ENCODE measurements around the gene KCTD1.

- TF ChIP-seq SP1 (IDR thresholded peaks at IDR 0.05): no peak
- TF ChIP-seq, protein P1, sequence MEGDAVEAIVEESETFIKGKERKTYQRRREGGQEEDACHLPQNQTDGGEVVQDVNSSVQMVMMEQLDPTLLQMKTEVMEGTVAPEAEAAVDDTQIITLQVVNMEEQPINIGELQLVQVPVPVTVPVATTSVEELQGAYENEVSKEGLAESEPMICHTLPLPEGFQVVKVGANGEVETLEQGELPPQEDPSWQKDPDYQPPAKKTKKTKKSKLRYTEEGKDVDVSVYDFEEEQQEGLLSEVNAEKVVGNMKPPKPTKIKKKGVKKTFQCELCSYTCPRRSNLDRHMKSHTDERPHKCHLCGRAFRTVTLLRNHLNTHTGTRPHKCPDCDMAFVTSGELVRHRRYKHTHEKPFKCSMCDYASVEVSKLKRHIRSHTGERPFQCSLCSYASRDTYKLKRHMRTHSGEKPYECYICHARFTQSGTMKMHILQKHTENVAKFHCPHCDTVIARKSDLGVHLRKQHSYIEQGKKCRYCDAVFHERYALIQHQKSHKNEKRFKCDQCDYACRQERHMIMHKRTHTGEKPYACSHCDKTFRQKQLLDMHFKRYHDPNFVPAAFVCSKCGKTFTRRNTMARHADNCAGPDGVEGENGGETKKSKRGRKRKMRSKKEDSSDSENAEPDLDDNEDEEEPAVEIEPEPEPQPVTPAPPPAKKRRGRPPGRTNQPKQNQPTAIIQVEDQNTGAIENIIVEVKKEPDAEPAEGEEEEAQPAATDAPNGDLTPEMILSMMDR (IDR thresholded peaks at IDR 0.05; ENCODE audit: low read depth, low read length, missing input control): no peak
- TF ChIP-seq EGR1 (IDR thresholded peaks at IDR 0.05; ENCODE audit: low read depth in 2 of 2): no peak
- TF ChIP-seq FOXA1 (IDR thresholded peaks at IDR 0.05): no peak
- TF ChIP-seq, protein P2, sequence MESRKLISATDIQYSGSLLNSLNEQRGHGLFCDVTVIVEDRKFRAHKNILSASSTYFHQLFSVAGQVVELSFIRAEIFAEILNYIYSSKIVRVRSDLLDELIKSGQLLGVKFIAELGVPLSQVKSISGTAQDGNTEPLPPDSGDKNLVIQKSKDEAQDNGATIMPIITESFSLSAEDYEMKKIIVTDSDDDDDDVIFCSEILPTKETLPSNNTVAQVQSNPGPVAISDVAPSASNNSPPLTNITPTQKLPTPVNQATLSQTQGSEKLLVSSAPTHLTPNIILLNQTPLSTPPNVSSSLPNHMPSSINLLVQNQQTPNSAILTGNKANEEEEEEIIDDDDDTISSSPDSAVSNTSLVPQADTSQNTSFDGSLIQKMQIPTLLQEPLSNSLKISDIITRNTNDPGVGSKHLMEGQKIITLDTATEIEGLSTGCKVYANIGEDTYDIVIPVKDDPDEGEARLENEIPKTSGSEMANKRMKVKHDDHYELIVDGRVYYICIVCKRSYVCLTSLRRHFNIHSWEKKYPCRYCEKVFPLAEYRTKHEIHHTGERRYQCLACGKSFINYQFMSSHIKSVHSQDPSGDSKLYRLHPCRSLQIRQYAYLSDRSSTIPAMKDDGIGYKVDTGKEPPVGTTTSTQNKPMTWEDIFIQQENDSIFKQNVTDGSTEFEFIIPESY (IDR thresholded peaks at IDR 0.05): no peak
- TF ChIP-seq, protein P3, sequence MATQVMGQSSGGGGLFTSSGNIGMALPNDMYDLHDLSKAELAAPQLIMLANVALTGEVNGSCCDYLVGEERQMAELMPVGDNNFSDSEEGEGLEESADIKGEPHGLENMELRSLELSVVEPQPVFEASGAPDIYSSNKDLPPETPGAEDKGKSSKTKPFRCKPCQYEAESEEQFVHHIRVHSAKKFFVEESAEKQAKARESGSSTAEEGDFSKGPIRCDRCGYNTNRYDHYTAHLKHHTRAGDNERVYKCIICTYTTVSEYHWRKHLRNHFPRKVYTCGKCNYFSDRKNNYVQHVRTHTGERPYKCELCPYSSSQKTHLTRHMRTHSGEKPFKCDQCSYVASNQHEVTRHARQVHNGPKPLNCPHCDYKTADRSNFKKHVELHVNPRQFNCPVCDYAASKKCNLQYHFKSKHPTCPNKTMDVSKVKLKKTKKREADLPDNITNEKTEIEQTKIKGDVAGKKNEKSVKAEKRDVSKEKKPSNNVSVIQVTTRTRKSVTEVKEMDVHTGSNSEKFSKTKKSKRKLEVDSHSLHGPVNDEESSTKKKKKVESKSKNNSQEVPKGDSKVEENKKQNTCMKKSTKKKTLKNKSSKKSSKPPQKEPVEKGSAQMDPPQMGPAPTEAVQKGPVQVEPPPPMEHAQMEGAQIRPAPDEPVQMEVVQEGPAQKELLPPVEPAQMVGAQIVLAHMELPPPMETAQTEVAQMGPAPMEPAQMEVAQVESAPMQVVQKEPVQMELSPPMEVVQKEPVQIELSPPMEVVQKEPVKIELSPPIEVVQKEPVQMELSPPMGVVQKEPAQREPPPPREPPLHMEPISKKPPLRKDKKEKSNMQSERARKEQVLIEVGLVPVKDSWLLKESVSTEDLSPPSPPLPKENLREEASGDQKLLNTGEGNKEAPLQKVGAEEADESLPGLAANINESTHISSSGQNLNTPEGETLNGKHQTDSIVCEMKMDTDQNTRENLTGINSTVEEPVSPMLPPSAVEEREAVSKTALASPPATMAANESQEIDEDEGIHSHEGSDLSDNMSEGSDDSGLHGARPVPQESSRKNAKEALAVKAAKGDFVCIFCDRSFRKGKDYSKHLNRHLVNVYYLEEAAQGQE (IDR thresholded peaks at IDR 0.05): no peak
- TF ChIP-seq, protein P4, sequence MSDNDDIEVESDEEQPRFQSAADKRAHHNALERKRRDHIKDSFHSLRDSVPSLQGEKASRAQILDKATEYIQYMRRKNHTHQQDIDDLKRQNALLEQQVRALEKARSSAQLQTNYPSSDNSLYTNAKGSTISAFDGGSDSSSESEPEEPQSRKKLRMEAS (IDR thresholded peaks at IDR 0.05): no peak
- TF ChIP-seq ATF3 (IDR thresholded peaks at IDR 0.05): no peak
- TF ChIP-seq RAD21 (IDR thresholded peaks at IDR 0.05): no peak
- TF ChIP-seq JUND (IDR thresholded peaks at IDR 0.05): no peak
- no peak for TF ChIP-seq YY1 (IDR thresholded peaks at IDR 0.05)
- TF ChIP-seq RXRA (IDR thresholded peaks at IDR 0.05): no peak
- TF ChIP-seq TAF1 (conservative IDR thresholded peaks at IDR 0.05): no peak
Observed at GRCh38 chr18:26568513-26568912, 20.2 kb upstream of the KCTD1 start.
